ENCODE results near the gene RBFOX1. TPM values are rescaled to one million over a fixed set of nuclear protein-coding genes. Genes with fewer than 3 reads are reported as not detected.

RBFOX1 gene
- total and polyA plus RNA-seq, 9 donors = 0.28 to 2.6 (median 0.48) TPM; not detected in 2

GRCh38 chr16:7344830-7345780 is 12.5 kb downstream of the RBFOX1 start:
- intact Hi-C loops (cut with DNase I) = no loop called here
- Histone ChIP-seq H3K4me3 (no peak overlapping the region), H3K36me3 (no peaks in the 10 kb centered on the region), H3K27me3 (no peaks in the 10 kb centered on the region), H3K4me1 (ENCODE audit: insufficient read depth) (no peaks in the 10 kb centered on the region), H3K9me3 (no peaks in the 10 kb centered on the region), H3K27ac (no peak overlapping the region)
- TF ChIP-seq EP300 (IDR thresholded peaks at IDR 0.05) = no peak
- TF ChIP-seq POLR2A (IDR thresholded peaks at IDR 0.05) = no peak
- TF ChIP-seq CTCF (IDR thresholded peaks at IDR 0.05) = no peak
- WGBS, 3 donors = 78 to 80% (median 79%) methylated on average over 23 of the region's 23 CpGs
- DNase-seq = no peak

- Histone ChIP-seq H3K4me1 (ENCODE audit: insufficient read depth) (no peaks in the 10 kb centered on the region), H3K9me3 (no peaks in the 10 kb centered on the region), H3K27me3 (no peaks in the 10 kb centered on the region), H3K4me3 (no peak overlapping the region), H3K36me3 (no peaks in the 10 kb centered on the region), H3K27ac (no peak overlapping the region)
- intact Hi-C loops (cut with DNase I) = no loop called here
- 89 to 96% (median 91%) methylated on average over 2 of the region's 2 CpGs for WGBS, 3 donors
- DNase-seq = no peak
- no peak for TF ChIP-seq CTCF (IDR thresholded peaks at IDR 0.05)
- TF ChIP-seq EP300 (IDR thresholded peaks at IDR 0.05) = no peak
- no peak for TF ChIP-seq POLR2A (IDR thresholded peaks at IDR 0.05)
Observed at GRCh38 chr16:7350806-7351205, 18.2 kb downstream of the RBFOX1 start.

- no peaks in the 10 kb centered on the region for H3K27me3 ChIP-seq
- TF ChIP-seq CTCF (IDR thresholded peaks at IDR 0.05) (no peak), POLR2A (IDR thresholded peaks at IDR 0.05) (no peak), EP300 (IDR thresholded peaks at IDR 0.05) (no peak)
- no peaks in the 10 kb centered on the region for H3K9me3 ChIP-seq
- H3K4me3 ChIP-seq = no peak overlapping the region
- intact Hi-C loops (cut with DNase I) = no loop called here
- no peak overlapping the region for H3K27ac ChIP-seq
- no peak for DNase-seq
- H3K36me3 ChIP-seq = no peaks in the 10 kb centered on the region
- no peaks in the 10 kb centered on the region for H3K4me1 ChIP-seq (ENCODE audit: insufficient read depth)
- WGBS, 3 donors = 62 to 69% (median 65%) methylated on average over 11 of the region's 11 CpGs
Observed at GRCh38 chr16:7351610-7352510, 19.2 kb downstream of the RBFOX1 start.

GRCh38 chr16:7355758-7356157 is 23.1 kb downstream of the RBFOX1 start:
- Histone ChIP-seq H3K9me3 (no peaks in the 10 kb centered on the region), H3K36me3 (no peaks in the 10 kb centered on the region), H3K27me3 (no peaks in the 10 kb centered on the region), H3K4me3 (no peak overlapping the region), H3K27ac (no peak overlapping the region), H3K4me1 (ENCODE audit: insufficient read depth) (no peaks in the 10 kb centered on the region)
- intact Hi-C loops (cut with DNase I) = no loop called here
- 55 to 66% (median 60%) methylated on average over 5 of the region's 5 CpGs for WGBS, 3 donors
- DNase-seq = no peak
- TF ChIP-seq CTCF (IDR thresholded peaks at IDR 0.05) = no peak
- no peak for TF ChIP-seq POLR2A (IDR thresholded peaks at IDR 0.05)
- TF ChIP-seq EP300 (IDR thresholded peaks at IDR 0.05) = no peak

Measured in ovary (tissue), 9 donors.